HUES48 (cell line): ENCODE data around the gene ASB2.

ENCODE experiments used
- H3K27ac ChIP-seq: one replicate; pipeline ENCODE4 v1.7.0; 2013; ENCODE audit warnings: low read depth, low read length, inconsistent platforms
- H3K27me3 ChIP-seq: 2 replicates; pipeline ENCODE4 v1.6.1; 2013; ENCODE audit warnings: mild to moderate bottlenecking, low read length; ENCODE audit not compliant: control insufficient read depth, insufficient read depth
- H3K36me3 ChIP-seq: 2 replicates; pipeline ENCODE4 v1.6.1; 2013; ENCODE audit warnings: low read length; ENCODE audit not compliant: control insufficient read depth, insufficient read depth
- H3K4me1 ChIP-seq: 2 replicates; pipeline ENCODE4 v1.6.1; 2013; ENCODE audit warnings: mild to moderate bottlenecking, low read length; ENCODE audit not compliant: control insufficient read depth, insufficient read depth
- H3K4me3 ChIP-seq: 2 replicates; pipeline ENCODE4 v1.5.1; 2013; ENCODE audit warnings: mild to moderate bottlenecking, low read depth, low read length
- H3K9ac ChIP-seq: 2 replicates; pipeline ENCODE4 v1.6.1; 2013; ENCODE audit warnings: mild to moderate bottlenecking, low read depth, low read length, moderate library complexity
- H3K9me3 ChIP-seq: 2 replicates; pipeline ENCODE4 v1.6.1; 2013; ENCODE audit warnings: low read length; ENCODE audit not compliant: control insufficient read depth, insufficient read depth

The ASB2 gene

DNA sequence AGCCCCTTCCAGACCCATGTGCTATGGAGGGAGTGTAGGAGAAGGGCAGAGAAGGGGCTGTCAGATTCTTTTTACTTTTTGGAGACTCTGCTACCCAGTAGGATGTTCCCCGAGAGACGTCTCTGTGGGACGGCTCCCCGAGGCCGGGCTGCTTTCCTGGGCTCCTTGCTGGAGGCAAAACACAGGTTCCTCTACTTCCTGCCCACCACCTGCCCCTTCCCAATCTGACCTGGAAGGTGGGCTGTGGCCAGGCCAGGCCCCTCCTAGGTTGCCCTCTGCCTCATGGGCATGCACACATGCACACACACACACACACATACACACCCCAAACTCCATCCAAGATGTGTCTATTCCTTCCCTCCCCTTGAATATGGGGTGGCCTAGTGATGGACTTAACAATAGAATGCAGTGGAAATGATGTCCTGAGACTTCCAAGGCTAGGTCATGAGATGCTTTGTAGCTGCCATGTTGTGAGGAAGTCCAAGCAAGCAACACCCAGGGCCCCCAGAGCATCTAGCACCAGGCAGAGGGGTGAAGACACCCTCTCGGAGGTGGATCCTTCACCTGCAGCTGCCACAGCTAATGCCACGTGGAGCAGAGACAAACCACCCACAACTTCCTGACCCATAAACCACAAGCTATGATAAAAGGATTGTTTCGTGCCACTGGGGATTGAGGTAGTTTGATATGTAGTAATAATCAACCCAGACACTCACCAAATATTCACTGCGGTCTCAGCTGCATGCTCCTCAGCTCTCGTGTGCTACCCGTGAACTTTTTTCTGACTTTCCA lies 1.6 kb upstream of the ASB2 start:
- Histone ChIP-seq H3K4me1 (no peaks in the 10 kb centered on the region), H3K36me3 (no peaks in the 10 kb centered on the region), H3K9me3 (no peaks in the 10 kb centered on the region), H3K9ac (no peak overlapping the region), H3K27me3 (no peaks in the 10 kb centered on the region), H3K4me3 (no peak overlapping the region), H3K27ac (no peak overlapping the region)

DNA sequence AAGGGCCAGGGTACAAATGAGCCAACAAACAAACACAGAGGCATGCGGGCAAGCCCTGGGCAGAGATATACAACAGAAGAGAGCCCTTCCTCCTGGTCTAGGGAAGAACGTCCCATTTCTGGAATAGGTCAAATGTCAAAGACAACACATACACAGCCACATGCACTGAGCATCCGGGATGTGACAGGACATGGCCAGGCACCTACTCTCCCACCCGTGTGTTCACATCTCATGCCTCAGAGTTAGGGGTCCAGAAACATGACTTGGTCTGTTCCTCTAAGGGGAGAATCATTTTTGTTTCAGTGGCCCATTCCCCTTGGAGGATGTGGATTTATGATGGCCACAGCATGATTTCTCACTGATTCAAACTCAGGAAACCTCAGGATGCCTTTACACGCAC lies 801 bp upstream of the ASB2 start:
- H3K9ac ChIP-seq, result no peak overlapping the region
- H3K36me3 ChIP-seq, result no peaks in the 10 kb centered on the region
- H3K4me3 ChIP-seq, result no peak overlapping the region
- H3K4me1 ChIP-seq, result no peaks in the 10 kb centered on the region
- H3K9me3 ChIP-seq, result no peaks in the 10 kb centered on the region
- H3K27ac ChIP-seq, result no peak overlapping the region
- no peaks in the 10 kb centered on the region for H3K27me3 ChIP-seq

- Histone ChIP-seq H3K4me1 (no peaks in the 10 kb centered on the region), H3K27ac (no peak overlapping the region), H3K9ac (no peak overlapping the region), H3K27me3 (no peaks in the 10 kb centered on the region), H3K9me3 (no peaks in the 10 kb centered on the region), H3K4me3 (no peak overlapping the region), H3K36me3 (no peaks in the 10 kb centered on the region)
Observed at GRCh38 chr14:93975791-93976476, 436 bp downstream of the ASB2 start.

DNA sequence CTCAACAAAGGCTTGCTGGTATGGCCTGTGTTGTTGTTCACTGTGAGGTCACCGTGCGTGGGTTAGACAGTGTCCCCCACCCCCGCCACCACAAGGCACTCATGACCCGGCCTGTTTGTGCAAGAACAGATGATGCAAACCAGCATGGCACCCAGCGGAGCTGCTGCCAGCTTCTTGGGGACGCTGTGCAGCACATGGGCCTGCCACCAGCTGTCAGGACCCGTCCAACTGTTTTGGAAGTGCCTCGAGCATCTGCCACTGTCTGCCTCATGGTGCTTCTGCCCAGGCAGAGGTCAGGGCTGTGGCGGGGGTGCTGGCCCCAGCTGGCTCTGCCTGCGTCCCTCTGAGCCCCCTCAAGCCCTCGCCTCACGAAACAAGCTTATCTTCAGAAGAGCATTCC lies 1.5 kb downstream of the ASB2 start:
- Histone ChIP-seq H3K36me3 (no peaks in the 10 kb centered on the region), H3K9me3 (no peaks in the 10 kb centered on the region), H3K27me3 (no peaks in the 10 kb centered on the region), H3K9ac (no peak overlapping the region), H3K4me3 (no peak overlapping the region), H3K27ac (no peak overlapping the region), H3K4me1 (no peaks in the 10 kb centered on the region)

GRCh38 chr14:93974299-93974698 lies 2.1 kb downstream of the ASB2 start:
- Histone ChIP-seq H3K4me1 (no peaks in the 10 kb centered on the region), H3K9me3 (no peaks in the 10 kb centered on the region), H3K27ac (no peak overlapping the region), H3K27me3 (no peaks in the 10 kb centered on the region), H3K9ac (no peak overlapping the region), H3K4me3 (no peak overlapping the region), H3K36me3 (no peaks in the 10 kb centered on the region)

- no peaks in the 10 kb centered on the region for H3K9me3 ChIP-seq
- no peaks in the 10 kb centered on the region for H3K36me3 ChIP-seq
- H3K27ac ChIP-seq, result no peak overlapping the region
- no peak overlapping the region for H3K4me3 ChIP-seq
- H3K4me1 ChIP-seq, result no peaks in the 10 kb centered on the region
- H3K27me3 ChIP-seq, result no peaks in the 10 kb centered on the region
- no peak overlapping the region for H3K9ac ChIP-seq
Observed at GRCh38 chr14:93973607-93974006, 2.8 kb downstream of the ASB2 start.

GRCh38 chr14:93972618-93973205 lies 3.7 kb downstream of the ASB2 start:
- Histone ChIP-seq H3K27ac (no peak overlapping the region), H3K4me1 (no peaks in the 10 kb centered on the region), H3K9me3 (no peaks in the 10 kb centered on the region), H3K9ac (no peak overlapping the region), H3K27me3 (no peaks in the 10 kb centered on the region), H3K4me3 (no peak overlapping the region), H3K36me3 (no peaks in the 10 kb centered on the region)

DNA sequence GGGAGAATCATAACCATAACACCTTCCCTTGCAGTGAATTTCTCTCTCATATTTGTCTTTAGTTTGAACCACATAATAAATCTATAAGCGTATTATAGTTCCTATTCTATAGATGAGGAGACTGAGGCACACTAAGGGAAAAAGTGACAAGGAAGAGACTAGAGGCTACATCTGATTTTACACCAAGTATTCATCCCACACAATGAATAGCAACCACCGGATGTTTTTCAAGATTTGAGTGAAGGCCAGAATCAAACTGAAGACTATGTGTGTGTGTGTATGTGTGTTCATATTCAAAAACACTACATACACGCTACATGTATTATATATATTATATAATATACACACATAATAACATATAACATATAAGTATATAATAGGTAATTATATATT lies 4.7 kb downstream of the ASB2 start:
- Histone ChIP-seq H3K9me3 (no peaks in the 10 kb centered on the region), H3K4me3 (no peak overlapping the region), H3K4me1 (no peaks in the 10 kb centered on the region), H3K36me3 (no peaks in the 10 kb centered on the region), H3K27ac (no peak overlapping the region), H3K9ac (no peak overlapping the region), H3K27me3 (no peaks in the 10 kb centered on the region)

GRCh38 chr14:93970965-93971634 lies 5.3 kb downstream of the ASB2 start:
- no peaks in the 10 kb centered on the region for H3K4me1 ChIP-seq
- no peak overlapping the region for H3K9ac ChIP-seq
- H3K27ac ChIP-seq, result no peak overlapping the region

DNA sequence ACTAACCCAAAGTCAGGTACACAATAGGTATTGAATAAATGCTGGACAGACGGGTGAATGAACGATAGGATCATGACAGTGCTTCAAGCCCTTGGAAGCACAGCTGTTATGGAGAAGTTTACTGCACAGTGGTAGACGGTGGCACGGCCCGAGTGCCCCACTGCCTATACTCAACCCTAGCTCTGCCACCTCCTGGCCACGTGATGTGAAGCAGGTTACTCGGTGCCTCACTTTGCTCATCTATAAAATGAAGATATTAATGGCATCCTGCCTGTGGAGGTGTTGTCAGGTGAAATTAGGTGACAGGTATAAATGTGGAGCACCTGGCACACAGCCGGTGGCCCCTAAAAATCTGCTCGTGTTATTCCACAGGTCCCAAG lies 5.8 kb downstream of the ASB2 start:
- Histone ChIP-seq H3K36me3 (no peaks in the 10 kb centered on the region), H3K4me1 (no peaks in the 10 kb centered on the region), H3K27me3 (no peaks in the 10 kb centered on the region), H3K9me3 (no peaks in the 10 kb centered on the region), H3K27ac (no peak overlapping the region), H3K4me3 (no peak overlapping the region), H3K9ac (no peak overlapping the region)

More at GRCh38 chr14:93970965-93971634, 5.3 kb downstream of the ASB2 start:
- Histone ChIP-seq H3K4me3 (no peak overlapping the region), H3K9me3 (no peaks in the 10 kb centered on the region), H3K27me3 (no peaks in the 10 kb centered on the region), H3K36me3 (no peaks in the 10 kb centered on the region)
